GM23338 (cell line): ENCODE measurements around the gene CHRDL2. TPM values are rescaled to one million over a fixed set of nuclear protein-coding genes. Genes with fewer than 3 reads are reported as not detected.

ENCODE experiments used
- ATAC-seq: fragments of 200-7000 bp; cut with Tn5 transposase; 3 replicates; pipeline ENCODE4 v1.9.1; 2020
- DNase-seq: peaks from one replicate; pipeline ENCODE4 v3.0.0-alpha.2; 2015; ENCODE audit warnings: low spot score
- H2AFZ ChIP-seq: fragments of 200-600 bp; sonication (generic); 2 replicates; pipeline ENCODE4 v1.8.0; 2016; ENCODE audit warnings: antibody characterized with exemption, mild to moderate bottlenecking, moderate library complexity
- H3F3A ChIP-seq: fragments of 200-600 bp; sonication (generic); replicated peaks from 2 replicates; pipeline ENCODE4 v1.8.0; 2017; ENCODE audit warnings: antibody characterized with exemption, mixed run types, low read depth
- H3K27ac ChIP-seq: fragments of 200-600 bp; sonication (generic); 2 replicates; pipeline ENCODE4 v1.6.1; 2016; ENCODE audit warnings: low read depth
- H3K27me3 ChIP-seq: fragments of 200-600 bp; sonication (generic); 2 replicates; pipeline ENCODE4 v1.8.0; 2016; ENCODE audit warnings: mild to moderate bottlenecking, mixed run types, moderate library complexity; ENCODE audit not compliant: insufficient read depth
- H3K36me3 ChIP-seq: fragments of 200-600 bp; sonication (generic); 2 replicates; pipeline ENCODE4 v1.8.0; 2016; ENCODE audit warnings: mild to moderate bottlenecking; ENCODE audit not compliant: insufficient read depth
- H3K4me1 ChIP-seq: fragments of 200-600 bp; sonication (generic); 2 replicates; pipeline ENCODE4 v1.8.0; 2016; ENCODE audit warnings: mild to moderate bottlenecking, moderate library complexity; ENCODE audit not compliant: insufficient read depth
- H3K4me2 ChIP-seq: fragments of 200-600 bp; sonication (generic); 2 replicates; pipeline ENCODE4 v1.7.1; 2017; ENCODE audit warnings: mixed run types
- H3K4me3 ChIP-seq: fragments of 200-600 bp; sonication (generic); 2 replicates; pipeline ENCODE4 v1.6.1; 2016; ENCODE audit warnings: mixed run types
- H3K79me2 ChIP-seq: fragments of 200-600 bp; sonication (generic); replicated peaks from 2 replicates; pipeline ENCODE4 v1.8.0; 2017; ENCODE audit warnings: mild to moderate bottlenecking; ENCODE audit not compliant: insufficient read depth
- H3K9me2 ChIP-seq: fragments of 200-600 bp; sonication (generic); 2 replicates; pipeline ENCODE4 v1.8.0; 2017; ENCODE audit not compliant: insufficient read depth
- H4K20me1 ChIP-seq: fragments of 200-600 bp; sonication (generic); replicated peaks from 2 replicates; pipeline ENCODE4 v1.8.0; 2017; ENCODE audit warnings: mild to moderate bottlenecking; ENCODE audit not compliant: insufficient read depth
- H3K27ac Mint-ChIP-seq: 2 replicates; pipeline ENCODE4 v1.8.0; 2020; ENCODE audit warnings: inconsistent platforms, mild to moderate bottlenecking, moderate library complexity, mixed read lengths
- H3K27me3 Mint-ChIP-seq: 3 replicates; pipeline ENCODE4 v1.8.0; 2022; ENCODE audit warnings: low read depth, mild to moderate bottlenecking, moderate library complexity, mixed read lengths, inconsistent platforms; ENCODE audit not compliant: insufficient read depth, poor library complexity
- H3K36me3 Mint-ChIP-seq: 3 replicates; pipeline ENCODE4 v1.8.0; 2021; ENCODE audit warnings: low read depth, mild to moderate bottlenecking, inconsistent platforms, moderate library complexity, mixed read lengths
- H3K4me1 Mint-ChIP-seq: 3 replicates; pipeline ENCODE4 v1.8.0; 2020; ENCODE audit warnings: mild to moderate bottlenecking, inconsistent platforms, mixed read lengths
- H3K4me3 Mint-ChIP-seq: 3 replicates; pipeline ENCODE4 v1.8.0; 2021; ENCODE audit warnings: moderate library complexity, mild to moderate bottlenecking, inconsistent platforms, mixed read lengths
- H3K9me3 Mint-ChIP-seq: 3 replicates; pipeline ENCODE4 v1.8.0; 2020; ENCODE audit warnings: moderate library complexity, mild to moderate bottlenecking, inconsistent platforms, mixed read lengths
- CTCF ChIP-seq, 2 experiments: fragments of 200-600 bp in 1 of 2; sonication (generic) in 1 of 2; conservative IDR thresholded peaks; 2 replicates each; pipeline versions ENCODE4 v1.5.1 to v1.6.1; 2016 to 2017; ENCODE audit warnings: antibody characterized with exemption in 2 of 2, low read depth in 2 of 2, mild to moderate bottlenecking in 2 of 2, moderate library complexity in 1 of 2
- ETS1 ChIP-seq: IDR thresholded peaks from 2 replicates; pipeline ENCODE4 v1.6.1; 2016; ENCODE audit warnings: antibody characterized with exemption
- EZH2 ChIP-seq: fragments of 200-600 bp; sonication (generic); IDR thresholded peaks from one replicate; pipeline ENCODE4 v1.8.0; 2017; ENCODE audit warnings: antibody characterized with exemption, mild to moderate bottlenecking, low read depth; ENCODE audit not compliant: unreplicated experiment
- JUNB ChIP-seq: IDR thresholded peaks from one replicate; pipeline ENCODE4 v1.6.1; 2016; ENCODE audit warnings: antibody characterized with exemption; ENCODE audit not compliant: unreplicated experiment
- REST ChIP-seq: IDR thresholded peaks from one replicate; pipeline ENCODE4 v1.6.1; 2018; ENCODE audit warnings: antibody characterized with exemption; ENCODE audit not compliant: unreplicated experiment
- ZNF331 ChIP-seq: fragments of 250-450 bp; sonication (Bioruptor Pico); IDR thresholded peaks from 2 replicates; pipeline ENCODE4 v1.5.0; 2020; ENCODE audit warnings: low read depth, mild to moderate bottlenecking, moderate library complexity
- ZNF462 ChIP-seq: fragments of 250-450 bp; sonication (Bioruptor Pico); IDR thresholded peaks from 2 replicates; pipeline ENCODE4 v1.5.0; 2020; ENCODE audit warnings: mild to moderate bottlenecking, moderate library complexity
- polyA plus RNA-seq: library from polyadenylated mRNA; unstranded; fragments of >200 nt; fragmentation: Nextera tagmentation; extraction: Ambion mirVana; gene quantifications from 2 replicates; pipeline ENCODE4 v1.2.1, GENCODE V29; 2016
- total RNA-seq: library from RNA; depleted of rRNA; stranded (reverse); fragments of >200 nt; shearing (Covaris generic); gene quantifications from 2 replicates; pipeline ENCODE4 v1.2.3, GENCODE V29; 2014

CHRDL2 gene
- total and polyA plus RNA-seq, 2 experiments from 2014 or later, result 0.21 TPM; not detected in 1

- no peak for TF ChIP-seq REST
- no peak for TF ChIP-seq CTCF (conservative IDR thresholded peaks at IDR 0.05; ENCODE audit: low read depth in 2 of 2)
- TF ChIP-seq ETS1, result no peak
Measured at GRCh38 chr11:74670171-74670570, 61.1 kb downstream of the CHRDL2 start (continued).

GRCh38 chr11:74669211-74670160 lies 61.7 kb downstream of the CHRDL2 start:
- peaks cover 3% of the 10 kb centered on the region; the same call in 2 of the 3 replicates for H3K36me3 Mint-ChIP-seq
- no peaks in the 10 kb centered on the region for H3K36me3 ChIP-seq
- DNase-seq, result no peak
- H3K27me3 Mint-ChIP-seq, result no peaks in the 10 kb centered on the region
- H3K9me2 ChIP-seq, result no peaks in the 10 kb centered on the region
- H3K27ac ChIP-seq, result no peak overlapping the region
- no peak overlapping the region for H3K4me3 ChIP-seq
- H3K4me1 Mint-ChIP-seq, result no peaks in the 10 kb centered on the region; the same call in 2 of the 3 replicates
- H3F3A ChIP-seq, result no peaks in the 10 kb centered on the region
- H3K27ac Mint-ChIP-seq, result no peak overlapping the region
- H3K9me3 Mint-ChIP-seq, result peaks cover 3% of the 10 kb centered on the region; the same call in 1 of the 3 replicates
- H3K4me2 ChIP-seq, result no peak overlapping the region
- no peaks in the 10 kb centered on the region for H3K79me2 ChIP-seq
- no peak for ATAC-seq
- no peak overlapping the region for H3K4me3 Mint-ChIP-seq
- H3K4me1 ChIP-seq, result no peaks in the 10 kb centered on the region
- H2AFZ ChIP-seq, result no peak overlapping the region
- no peaks in the 10 kb centered on the region for H4K20me1 ChIP-seq
- no peaks in the 10 kb centered on the region for H3K27me3 ChIP-seq
- no peak for TF ChIP-seq JUNB
- no peak for TF ChIP-seq CTCF (conservative IDR thresholded peaks at IDR 0.05; ENCODE audit: low read depth in 2 of 2)
- TF ChIP-seq ZNF331, result no peak
- no peak for TF ChIP-seq ZNF462 (CRISPR knock-in tag)
- TF ChIP-seq EZH2, result no peak
